PC-9 (cell line): ENCODE data around the gene ARSG.
"Not testable (repeated sequence)": the region's sequence is repeated elsewhere in the genome, so short reads cannot be mapped to it uniquely, and the experiment has no call there.

Experiments
- CTCF ChIP-seq: fragments of 200-600 bp; sonication (generic); conservative IDR thresholded peaks from 2 replicates; pipeline ENCODE4 v1.6.1; 2017; ENCODE audit warnings: mixed run types, antibody characterized with exemption, mild to moderate bottlenecking, moderate library complexity
- EZH2 ChIP-seq: fragments of 200-600 bp; sonication (generic); IDR thresholded peaks from 2 replicates; pipeline ENCODE4 v1.8.0; 2017; ENCODE audit warnings: antibody characterized with exemption, low read depth

GRCh38 chr17:68414901-68415300, 123.6 kb downstream of the ARSG start:
- TF ChIP-seq EZH2, CTCF: not testable (repeated sequence)
